Measurements from ENCODE around the gene VWA5A. TPM values are rescaled to one million over a fixed set of nuclear protein-coding genes. Genes with fewer than 3 reads are reported as not detected.

The VWA5A gene
- polyA plus RNA-seq, 1 experiment: 27.9 TPM

- CTCF ChIA-PET: interaction anchor here (1.4 to 4.9 kb wide), 4 partner anchors 11 to 320 kb away, joined by 5 to 33 read pairs (median 11); no protein-coding TSS in a partner anchor
- Histone ChIP-seq H3K27me3 (ENCODE audit: control insufficient read depth, insufficient read depth, low read length) (no peaks in the 10 kb centered on the region), H3K4me3 (ENCODE audit: low read depth, low read length) (no peak overlapping the region), H3K9me3 (ENCODE audit: control insufficient read depth, insufficient read depth, low read length) (no peaks in the 10 kb centered on the region), H3K27ac (ENCODE audit: low read depth, low read length) (no peak overlapping the region)
- DNase-seq (ENCODE audit: low read depth, low spot score): no peak
- TF ChIP-seq CTCF (IDR thresholded peaks at IDR 0.05; ENCODE audit: low read depth, low read length): no peak
- POLR2A ChIA-PET: no interaction called here
Measured at GRCh38 chr11:124082371-124082770, 32.9 kb upstream of the VWA5A start.

- CTCF ChIA-PET: interaction anchor here (4.9 kb wide), 1 partner anchor 14 kb away, joined by 33 read pairs; no protein-coding TSS in a partner anchor
- Histone ChIP-seq H3K27me3 (ENCODE audit: control insufficient read depth, insufficient read depth, low read length) (no peaks in the 10 kb centered on the region), H3K27ac (ENCODE audit: low read depth, low read length) (no peak overlapping the region), H3K4me3 (ENCODE audit: low read depth, low read length) (no peak overlapping the region), H3K9me3 (ENCODE audit: control insufficient read depth, insufficient read depth, low read length) (no peaks in the 10 kb centered on the region)
- DNase-seq (ENCODE audit: low read depth, low spot score): no peak
- no peak for TF ChIP-seq CTCF (IDR thresholded peaks at IDR 0.05; ENCODE audit: low read depth, low read length)
- POLR2A ChIA-PET: no interaction called here
Measured at GRCh38 chr11:124085583-124085982, 29.7 kb upstream of the VWA5A start.

DNA sequence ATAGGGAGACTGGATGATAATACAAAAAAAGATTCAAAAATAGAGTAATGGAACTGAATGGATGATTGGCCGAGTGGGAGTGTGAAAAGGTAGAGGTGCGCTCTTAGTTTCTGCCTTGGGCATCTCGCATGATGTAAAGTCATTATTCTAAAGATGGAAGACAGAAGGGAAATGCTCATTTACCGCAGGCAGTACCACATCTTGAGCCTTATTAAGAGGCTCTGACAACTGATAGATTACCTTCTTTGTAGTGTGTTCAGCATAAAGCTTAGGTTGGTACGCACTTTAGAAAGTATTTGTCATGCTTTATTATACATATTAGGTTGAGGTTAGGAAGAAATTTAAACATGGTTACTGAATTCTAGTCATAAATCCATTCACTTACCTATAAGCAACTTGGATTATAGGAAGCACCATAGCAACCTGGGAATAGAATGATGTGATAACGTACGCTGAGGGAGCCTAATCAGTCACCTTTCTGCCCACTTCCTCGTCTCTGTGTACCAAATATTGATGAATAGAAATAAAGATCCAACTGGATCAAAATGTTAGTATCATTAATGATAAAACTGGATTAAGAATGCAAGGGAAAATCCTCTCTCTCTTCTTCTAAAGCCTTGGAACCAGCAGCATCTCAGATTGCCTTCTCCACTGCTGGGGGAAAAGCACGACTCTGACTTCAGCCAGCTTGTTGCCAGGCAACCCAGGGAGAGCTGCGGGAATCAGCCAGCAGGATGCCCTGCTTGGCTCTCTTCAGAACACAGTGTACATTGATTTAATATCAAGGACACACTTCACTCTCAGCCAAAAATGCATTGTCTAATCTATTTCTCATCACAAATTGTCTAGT lies 29.0 kb upstream of the VWA5A start:
- no peak for TF ChIP-seq CTCF (IDR thresholded peaks at IDR 0.05; ENCODE audit: low read depth, low read length)
- Histone ChIP-seq H3K27me3 (ENCODE audit: control insufficient read depth, insufficient read depth, low read length) (no peaks in the 10 kb centered on the region), H3K4me3 (ENCODE audit: low read depth, low read length) (no peak overlapping the region), H3K27ac (ENCODE audit: low read depth, low read length) (no peak overlapping the region), H3K9me3 (ENCODE audit: control insufficient read depth, insufficient read depth, low read length) (no peaks in the 10 kb centered on the region)
- POLR2A ChIA-PET: no interaction called here
- CTCF ChIA-PET: no interaction called here
- no peak for DNase-seq (ENCODE audit: low read depth, low spot score)

DNA sequence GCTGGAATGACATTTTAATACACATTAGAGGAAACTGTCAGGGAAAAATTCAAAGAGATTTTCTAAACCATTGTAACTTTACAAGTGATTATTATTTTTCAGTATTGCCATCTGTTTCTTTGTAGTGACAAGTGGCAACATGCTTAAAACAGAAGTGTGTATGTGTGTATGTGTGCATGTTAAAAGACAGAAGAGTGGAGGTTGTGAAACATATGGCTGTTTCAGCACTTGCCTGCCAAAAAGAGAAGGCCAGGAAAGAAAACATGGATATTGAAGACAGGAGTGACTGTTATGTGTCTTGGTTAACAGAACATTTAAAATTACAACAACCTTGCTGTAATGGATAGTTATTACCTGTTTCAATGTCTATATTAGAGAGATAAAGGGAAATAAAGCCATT lies 24.3 kb upstream of the VWA5A start:
- CTCF ChIA-PET: no interaction called here
- H3K27me3 ChIP-seq (ENCODE audit: control insufficient read depth, insufficient read depth, low read length): no peaks in the 10 kb centered on the region
- POLR2A ChIA-PET: no interaction called here
- no peaks in the 10 kb centered on the region for H3K9me3 ChIP-seq (ENCODE audit: control insufficient read depth, insufficient read depth, low read length)
- no peak for DNase-seq (ENCODE audit: low read depth, low spot score)
- H3K27ac ChIP-seq (ENCODE audit: low read depth, low read length): no peak overlapping the region
- TF ChIP-seq CTCF (IDR thresholded peaks at IDR 0.05; ENCODE audit: low read depth, low read length): no peak
- no peak overlapping the region for H3K4me3 ChIP-seq (ENCODE audit: low read depth, low read length)

- Histone ChIP-seq H3K9me3 (ENCODE audit: control insufficient read depth, insufficient read depth, low read length) (no peaks in the 10 kb centered on the region), H3K4me3 (ENCODE audit: low read depth, low read length) (no peak overlapping the region), H3K27ac (ENCODE audit: low read depth, low read length) (no peak overlapping the region), H3K27me3 (ENCODE audit: control insufficient read depth, insufficient read depth, low read length) (no peaks in the 10 kb centered on the region)
- no peak for DNase-seq (ENCODE audit: low read depth, low spot score)
- CTCF ChIA-PET: no interaction called here
- POLR2A ChIA-PET: no interaction called here
- no peak for TF ChIP-seq CTCF (IDR thresholded peaks at IDR 0.05; ENCODE audit: low read depth, low read length)
Measured at GRCh38 chr11:124093330-124093729, 21.9 kb upstream of the VWA5A start.
